ENCODE results near the gene DLST. TPM values are rescaled to one million over a fixed set of nuclear protein-coding genes. Genes with fewer than 3 reads are reported as not detected.
A peak's percentile ranks its signal among the peaks of the same experiment; 100 is the strongest.

DLST gene
- total and polyA plus RNA-seq, 5 donors from 2014 or later = 8.1 to 122 (median 11.6) TPM

DNA sequence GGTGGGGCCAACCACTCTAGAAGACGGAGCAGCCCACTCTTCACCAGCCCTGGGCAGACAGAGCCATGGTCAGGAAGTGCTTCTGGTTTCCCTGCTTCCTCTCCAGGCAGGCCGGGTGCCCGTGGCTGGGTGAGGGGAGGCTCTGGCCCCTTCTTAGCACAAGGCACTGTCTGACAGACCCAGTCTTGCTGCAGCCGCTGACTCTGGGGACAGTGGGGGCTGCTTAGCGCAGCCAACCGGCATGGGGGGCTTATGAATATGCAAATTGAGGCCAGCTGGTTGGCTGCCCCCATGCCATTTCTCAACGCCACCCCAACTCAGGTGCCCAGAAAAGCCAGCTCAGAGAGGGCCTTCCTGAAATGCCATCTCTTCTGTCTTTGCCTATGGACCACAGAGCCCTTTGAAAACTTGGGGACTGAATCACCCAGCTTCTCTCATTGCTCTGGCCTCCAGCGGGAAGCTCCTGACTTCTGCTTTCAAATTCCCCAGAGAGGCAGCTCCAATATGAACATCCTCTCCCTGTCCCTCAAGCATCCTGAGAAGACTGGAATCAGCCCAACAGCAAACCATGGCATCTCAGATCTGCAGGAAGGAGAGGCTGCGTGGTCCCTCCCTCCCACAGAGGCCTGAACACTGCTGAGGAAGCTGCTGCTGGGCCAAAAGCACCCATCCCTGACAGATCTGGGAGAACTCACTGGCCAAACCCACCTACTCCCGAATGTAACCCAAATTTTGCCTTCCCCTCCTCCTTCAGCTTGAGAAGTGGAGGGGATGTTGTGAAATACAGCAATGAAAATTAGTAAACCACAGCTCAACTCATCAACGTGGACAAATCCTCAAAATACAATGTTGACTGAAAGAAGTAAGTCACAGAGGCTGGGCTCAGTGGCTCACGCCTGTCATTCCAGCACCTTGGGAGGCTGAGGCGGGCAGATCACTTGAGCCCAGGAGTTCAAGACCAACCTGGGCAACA, 5.5 kb upstream of the DLST start, which contains the start of gene PROX2:
PROX2 (minus strand) TSS at position 205 of the 973 bp plus-strand sequence. CDS start 12,311 bp downstream, outside the sequence.
- peak in 2 of 3 donors; percentile 5 to 16 for DNase-seq

GRCh38 chr14:74879427-74880182, 2.1 kb upstream of the DLST start:
- H3K27ac Mint-ChIP-seq = peak overlapping the region; percentile 77 to 100 (median 94)
- DNase-seq = no peak
- no peak overlapping the region for H3K27ac ChIP-seq (ENCODE audit: insufficient read depth, low read length, poor library complexity, severe bottlenecking)
- no peaks in the 10 kb centered on the region for H3K36me3 ChIP-seq (ENCODE audit: control insufficient read depth, insufficient read depth, low read length)
- H3K27me3 Mint-ChIP-seq = no peaks in the 10 kb centered on the region
- peak overlapping the region; percentile 42 to 95 (median 64) for H3K4me3 Mint-ChIP-seq
- no peaks in the 10 kb centered on the region for H3K9me3 ChIP-seq (ENCODE audit: control insufficient read depth in 2 of 2, low read length in 2 of 2)
- no peak overlapping the region for H3K4me3 ChIP-seq (ENCODE audit: low read depth, low read length)
- no peak for ATAC-seq (ENCODE audit: low read depth in 2 of 2)
- H3K4me1 Mint-ChIP-seq = peaks cover 5 to 59% (median 44%) of the 10 kb centered on the region in 4 donors
- no peaks in the 10 kb centered on the region for H3K36me3 Mint-ChIP-seq
- H3K4me1 ChIP-seq (ENCODE audit: control insufficient read depth, insufficient read depth, low read length, poor library complexity, severe bottlenecking) = peaks cover 33% of the 10 kb centered on the region
- no peaks in the 10 kb centered on the region for H3K9me3 Mint-ChIP-seq
- no peaks in the 10 kb centered on the region for H3K27me3 ChIP-seq (ENCODE audit: control insufficient read depth, insufficient read depth, low read length)

More for the DNA sequence above, 5.5 kb upstream of the DLST start, which contains the start of gene PROX2:
- H3K4me3 ChIP-seq (ENCODE audit: low read depth, low read length) = peak within 1 kb of the TSS; percentile 19
- ATAC-seq (ENCODE audit: low read depth in 2 of 2) = peak; percentile 28 to 56
- H3K27me3 Mint-ChIP-seq = peaks cover 4% of the 10 kb centered on the region
- peak within 1 kb of the TSS; percentile 66 to 91 (median 77) for H3K27ac Mint-ChIP-seq
- no peak within 1 kb of the TSS for H3K27ac ChIP-seq (ENCODE audit: insufficient read depth, low read length, poor library complexity, severe bottlenecking)
- H3K4me1 Mint-ChIP-seq = peaks cover 0 to 32% (median 21%) of the 10 kb centered on the region in 4 donors
- no peaks in the 10 kb centered on the region for H3K9me3 ChIP-seq (ENCODE audit: control insufficient read depth in 2 of 2, low read length in 2 of 2)
- no peaks in the 10 kb centered on the region for H3K36me3 ChIP-seq (ENCODE audit: control insufficient read depth, insufficient read depth, low read length)
- peaks cover 9% of the 10 kb centered on the region for H3K4me1 ChIP-seq (ENCODE audit: control insufficient read depth, insufficient read depth, low read length, poor library complexity, severe bottlenecking)
- H3K27me3 ChIP-seq (ENCODE audit: control insufficient read depth, insufficient read depth, low read length) = no peaks in the 10 kb centered on the region
- H3K36me3 Mint-ChIP-seq = no peaks in the 10 kb centered on the region
- no peaks in the 10 kb centered on the region for H3K9me3 Mint-ChIP-seq
- peak within 1 kb of the TSS in 3 of 4 donors; percentile 3 to 65 (median 30) for H3K4me3 Mint-ChIP-seq

DNA sequence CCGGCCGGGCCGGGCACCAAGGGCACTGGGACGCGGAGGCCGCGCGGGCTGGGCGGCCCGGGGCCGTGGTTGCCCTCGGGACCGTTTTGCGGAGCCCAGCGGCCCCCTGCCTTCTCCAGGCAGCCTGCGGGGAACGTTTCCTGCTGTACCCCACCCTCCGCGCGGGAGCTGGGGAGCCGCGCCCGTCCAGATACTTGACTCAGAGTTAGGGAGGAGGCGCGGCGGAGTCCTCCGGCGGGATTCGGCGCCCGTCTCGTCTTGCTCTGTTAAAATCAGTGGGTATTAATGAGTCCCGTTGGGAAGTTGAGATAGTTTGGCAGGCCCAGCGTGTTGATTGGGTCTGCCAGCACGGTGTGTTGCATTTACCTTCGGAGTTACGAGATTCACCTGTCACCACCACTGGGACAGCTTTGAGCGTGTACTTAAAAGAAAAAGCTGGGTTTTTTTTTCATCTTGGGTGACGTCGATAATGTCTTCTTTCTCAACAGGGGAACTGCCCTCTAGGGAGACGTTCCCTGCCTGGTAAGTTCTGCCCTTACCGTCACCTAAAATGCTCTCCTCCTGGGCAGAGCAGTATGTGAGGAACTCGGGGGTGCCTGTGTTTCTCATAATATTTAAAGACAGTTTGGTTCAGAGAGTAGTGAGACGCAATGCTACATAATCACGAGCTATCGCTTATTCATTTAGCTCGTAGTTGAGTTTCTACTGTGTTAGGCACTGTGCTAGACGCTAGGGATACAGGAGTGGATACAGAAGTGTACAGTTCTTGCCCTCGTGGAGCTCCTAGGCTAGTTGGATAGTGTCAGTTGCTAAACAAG, 596 bp downstream of the DLST start:
- Histone ChIP-seq H3K36me3 (ENCODE audit: control insufficient read depth, insufficient read depth, low read length) (peaks cover 17% of the 10 kb centered on the region), H3K9me3 (ENCODE audit: control insufficient read depth in 2 of 2, low read length in 2 of 2) (no peaks in the 10 kb centered on the region), H3K27ac (ENCODE audit: insufficient read depth, low read length, poor library complexity, severe bottlenecking) (peak overlapping the region; percentile 84), H3K4me1 (ENCODE audit: control insufficient read depth, insufficient read depth, low read length, poor library complexity, severe bottlenecking) (peaks cover 42% of the 10 kb centered on the region), H3K27me3 (ENCODE audit: control insufficient read depth, insufficient read depth, low read length) (no peaks in the 10 kb centered on the region), H3K4me3 (ENCODE audit: low read depth, low read length) (peak overlapping the region; percentile 93)
- DNase-seq (peak; percentile 35 to 73 (median 70)), ATAC-seq (ENCODE audit: low read depth in 2 of 2) (peak; percentile 43 to 49)
- Mint-ChIP-seq H3K36me3 (peaks cover 8% of the 10 kb centered on the region), H3K27me3 (no peaks in the 10 kb centered on the region), H3K9me3 (no peaks in the 10 kb centered on the region), H3K4me1 (peaks cover 14 to 65% (median 50%) of the 10 kb centered on the region in 4 donors), H3K4me3 (peak overlapping the region; percentile 95 to 100 (median 98)), H3K27ac (peak overlapping the region; percentile 94 to 100 (median 99))

DNA sequence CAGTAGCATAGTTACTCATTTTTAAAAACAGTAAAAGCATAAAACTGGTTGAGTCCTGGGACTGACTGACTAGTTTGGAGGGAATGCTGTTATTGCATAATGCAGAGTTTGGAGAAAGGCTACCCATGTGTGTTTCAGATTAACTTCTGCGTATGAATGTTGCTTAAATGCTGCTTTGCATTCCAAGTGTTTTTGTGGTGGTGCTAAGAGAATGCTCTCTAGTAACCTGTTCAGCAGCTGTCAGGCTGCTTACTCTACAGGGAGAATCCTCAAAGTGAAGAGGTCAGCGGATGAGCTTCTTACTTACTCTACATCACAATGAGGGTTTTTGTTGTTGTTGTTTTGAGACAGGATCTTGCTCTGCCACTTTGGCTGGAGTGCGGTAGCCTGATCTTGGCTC, 4.3 kb downstream of the DLST start:
- Histone ChIP-seq H3K36me3 (ENCODE audit: control insufficient read depth, insufficient read depth, low read length) (peaks cover 43% of the 10 kb centered on the region), H3K4me3 (ENCODE audit: low read depth, low read length) (no peak overlapping the region), H3K4me1 (ENCODE audit: control insufficient read depth, insufficient read depth, low read length, poor library complexity, severe bottlenecking) (peaks cover 47% of the 10 kb centered on the region), H3K27me3 (ENCODE audit: control insufficient read depth, insufficient read depth, low read length) (no peaks in the 10 kb centered on the region), H3K9me3 (ENCODE audit: control insufficient read depth in 2 of 2, low read length in 2 of 2) (no peaks in the 10 kb centered on the region), H3K27ac (ENCODE audit: insufficient read depth, low read length, poor library complexity, severe bottlenecking) (peak overlapping the region; percentile 10)
- Mint-ChIP-seq H3K4me3 (peak overlapping the region in 3 of 4 donors; percentile 4 to 62 (median 14)), H3K36me3 (peaks cover 21% of the 10 kb centered on the region), H3K27ac (peak overlapping the region; percentile 78 to 100 (median 84)), H3K4me1 (peaks cover 25 to 66% (median 57%) of the 10 kb centered on the region in 4 donors), H3K9me3 (no peaks in the 10 kb centered on the region), H3K27me3 (no peaks in the 10 kb centered on the region)
- DNase-seq (no peak), ATAC-seq (ENCODE audit: low read depth in 2 of 2) (no peak)

DNA sequence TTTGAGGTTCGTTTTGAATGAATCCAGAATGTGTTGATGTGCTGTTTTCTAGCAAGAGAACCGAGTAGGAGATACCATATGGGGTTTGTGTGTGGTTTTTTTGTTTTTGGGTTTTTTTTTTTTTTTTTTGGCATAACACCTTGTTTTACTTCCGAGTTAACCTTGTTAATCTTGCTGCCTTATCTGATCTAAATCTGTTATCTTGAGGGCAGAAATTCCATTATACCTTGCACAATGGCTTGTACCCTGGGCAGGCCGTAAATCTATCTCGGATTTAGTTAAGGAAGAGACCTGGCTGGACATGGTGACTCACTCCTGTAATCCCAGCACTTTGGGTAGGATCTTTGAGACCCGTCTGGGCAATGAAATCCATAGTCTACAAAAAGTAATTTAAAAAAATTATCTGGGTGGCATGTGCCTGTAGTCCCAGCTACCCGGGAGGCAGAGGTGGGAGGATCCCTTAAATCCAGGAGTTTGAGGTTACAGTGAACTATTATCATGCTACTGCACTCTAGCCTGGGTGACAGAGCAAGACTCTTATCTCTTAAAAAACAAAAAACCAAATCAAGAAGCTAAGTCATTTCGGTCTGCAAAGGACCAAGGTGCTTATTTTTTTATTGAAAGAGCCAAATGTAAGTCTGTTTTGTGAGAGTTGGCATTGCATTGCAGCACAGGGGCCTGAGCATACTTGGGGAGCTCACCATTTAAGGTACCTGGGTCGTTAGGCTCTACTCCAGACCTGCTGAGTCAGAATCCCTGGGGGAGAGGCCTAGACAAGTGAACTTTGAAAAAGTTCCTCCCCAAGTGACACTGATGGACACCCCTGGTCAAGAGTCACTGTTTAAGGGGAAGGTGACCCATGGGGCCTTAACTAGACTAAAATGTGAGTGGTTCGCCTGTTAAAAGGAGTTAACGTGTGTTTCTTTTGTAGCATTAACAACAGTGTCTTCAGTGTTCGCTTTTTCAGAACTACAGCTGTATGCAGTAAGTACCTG, 6.7 kb downstream of the DLST start:
- H3K4me1 Mint-ChIP-seq = peaks cover 22 to 49% (median 43%) of the 10 kb centered on the region in 4 donors
- peak overlapping the region; percentile 56 to 74 (median 74) for H3K27ac Mint-ChIP-seq
- Histone ChIP-seq H3K27me3 (ENCODE audit: control insufficient read depth, insufficient read depth, low read length) (no peaks in the 10 kb centered on the region), H3K9me3 (ENCODE audit: control insufficient read depth in 2 of 2, low read length in 2 of 2) (no peaks in the 10 kb centered on the region), H3K27ac (ENCODE audit: insufficient read depth, low read length, poor library complexity, severe bottlenecking) (no peak overlapping the region), H3K4me1 (ENCODE audit: control insufficient read depth, insufficient read depth, low read length, poor library complexity, severe bottlenecking) (peaks cover 32% of the 10 kb centered on the region), H3K36me3 (ENCODE audit: control insufficient read depth, insufficient read depth, low read length) (peaks cover 67% of the 10 kb centered on the region), H3K4me3 (ENCODE audit: low read depth, low read length) (peak overlapping the region; percentile 16)
- H3K4me3 Mint-ChIP-seq = peak overlapping the region in 1 of 4 donors; percentile 10
- ATAC-seq (ENCODE audit: low read depth in 2 of 2) (no peak), DNase-seq (no peak)
- peaks cover 36% of the 10 kb centered on the region for H3K36me3 Mint-ChIP-seq
- no peaks in the 10 kb centered on the region for H3K9me3 Mint-ChIP-seq
- no peaks in the 10 kb centered on the region for H3K27me3 Mint-ChIP-seq

DNA sequence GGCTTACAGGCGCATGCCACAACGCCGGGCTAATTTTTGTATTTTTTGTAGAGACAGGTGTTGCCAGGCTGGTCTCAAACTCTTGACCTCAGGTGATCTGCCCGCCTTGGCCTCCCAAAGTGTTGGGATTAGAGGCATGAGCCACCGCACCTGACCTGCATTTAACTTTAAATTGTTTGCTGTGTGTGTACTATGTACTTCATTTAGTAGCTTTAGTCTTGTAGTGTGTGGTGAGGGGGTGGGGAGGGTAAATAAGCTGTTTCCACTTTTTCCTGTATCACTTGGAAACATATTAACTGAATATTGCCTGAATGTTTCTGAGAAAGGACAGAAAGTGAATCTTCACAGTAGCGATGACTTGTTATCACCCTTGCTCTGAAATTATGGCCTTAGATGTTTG, 8.5 kb downstream of the DLST start:
- no peak overlapping the region for H3K4me3 Mint-ChIP-seq
- Histone ChIP-seq H3K9me3 (ENCODE audit: control insufficient read depth in 2 of 2, low read length in 2 of 2) (no peaks in the 10 kb centered on the region), H3K27ac (ENCODE audit: insufficient read depth, low read length, poor library complexity, severe bottlenecking) (no peak overlapping the region), H3K4me1 (ENCODE audit: control insufficient read depth, insufficient read depth, low read length, poor library complexity, severe bottlenecking) (peaks cover 14% of the 10 kb centered on the region), H3K36me3 (ENCODE audit: control insufficient read depth, insufficient read depth, low read length) (peaks cover 83% of the 10 kb centered on the region), H3K4me3 (ENCODE audit: low read depth, low read length) (no peak overlapping the region), H3K27me3 (ENCODE audit: control insufficient read depth, insufficient read depth, low read length) (no peaks in the 10 kb centered on the region)
- peak overlapping the region in 1 of 3 donors; percentile 56 for H3K27ac Mint-ChIP-seq
- no peaks in the 10 kb centered on the region for H3K9me3 Mint-ChIP-seq
- no peaks in the 10 kb centered on the region for H3K27me3 Mint-ChIP-seq
- H3K36me3 Mint-ChIP-seq = peaks cover 48% of the 10 kb centered on the region
- DNase-seq = no peak
- peaks cover 22 to 35% (median 27%) of the 10 kb centered on the region in 4 donors for H3K4me1 Mint-ChIP-seq
- no peak for ATAC-seq (ENCODE audit: low read depth in 2 of 2)

Data from CD4-positive, CD25-positive, alpha-beta regulatory T cell (primary cell).